Measurements from ENCODE around the gene PIGK.

Gene PIGK

DNA sequence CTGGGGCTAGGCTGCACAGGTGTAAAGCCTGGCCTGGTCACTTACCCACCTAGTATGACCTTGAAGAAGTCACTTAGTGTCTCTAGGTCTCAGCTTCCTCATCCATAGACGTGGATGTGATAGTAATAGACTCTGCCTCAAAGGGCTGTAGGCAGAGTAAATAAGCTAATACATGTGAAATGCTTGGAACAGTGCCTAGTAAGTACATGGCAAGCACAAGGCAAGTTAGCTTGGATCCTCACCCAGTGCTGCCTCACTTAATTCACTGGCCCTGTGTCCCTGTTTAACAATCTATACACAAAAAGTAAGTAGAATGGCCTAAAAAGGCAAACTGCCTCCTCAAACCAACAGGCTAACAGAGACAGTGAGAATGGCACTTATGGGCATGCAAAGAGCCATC is 167.8 kb downstream of the PIGK start:
- Mint-ChIP-seq H3K4me3 (no peak overlapping the region), H3K27ac (no peak overlapping the region), H3K27me3 (peaks cover 1% of the 10 kb centered on the region), H3K4me1 (peaks cover 19% of the 10 kb centered on the region), H3K9me3 (no peaks in the 10 kb centered on the region), H3K36me3 (ENCODE audit: low read depth) (no peaks in the 10 kb centered on the region)
- DNase-seq (no peak), ATAC-seq (no peak)

DNA sequence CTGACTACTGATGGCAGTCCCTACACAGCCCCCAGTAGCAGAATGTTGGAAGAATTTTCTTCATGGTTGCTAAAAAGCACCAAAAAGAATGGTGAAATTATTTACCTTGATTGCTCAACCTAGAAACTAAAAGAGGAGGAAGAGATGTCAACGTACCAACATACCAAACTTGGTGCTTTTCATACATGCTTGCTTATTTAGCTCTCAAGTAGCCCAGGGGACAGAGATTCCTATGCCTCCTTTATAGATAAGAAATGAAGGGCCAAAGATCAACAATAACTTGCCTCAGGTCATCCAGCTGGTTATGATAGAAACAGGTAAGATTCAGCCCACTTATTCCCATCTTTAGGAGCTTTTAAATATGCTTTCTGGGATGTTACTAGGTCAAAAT is 170.6 kb downstream of the PIGK start:
- Mint-ChIP-seq H3K27ac (no peak overlapping the region), H3K9me3 (no peaks in the 10 kb centered on the region), H3K27me3 (no peaks in the 10 kb centered on the region), H3K4me1 (peaks cover 20% of the 10 kb centered on the region), H3K4me3 (no peak overlapping the region), H3K36me3 (ENCODE audit: low read depth) (no peaks in the 10 kb centered on the region)
- DNase-seq (no peak), ATAC-seq (no peak)

DNA sequence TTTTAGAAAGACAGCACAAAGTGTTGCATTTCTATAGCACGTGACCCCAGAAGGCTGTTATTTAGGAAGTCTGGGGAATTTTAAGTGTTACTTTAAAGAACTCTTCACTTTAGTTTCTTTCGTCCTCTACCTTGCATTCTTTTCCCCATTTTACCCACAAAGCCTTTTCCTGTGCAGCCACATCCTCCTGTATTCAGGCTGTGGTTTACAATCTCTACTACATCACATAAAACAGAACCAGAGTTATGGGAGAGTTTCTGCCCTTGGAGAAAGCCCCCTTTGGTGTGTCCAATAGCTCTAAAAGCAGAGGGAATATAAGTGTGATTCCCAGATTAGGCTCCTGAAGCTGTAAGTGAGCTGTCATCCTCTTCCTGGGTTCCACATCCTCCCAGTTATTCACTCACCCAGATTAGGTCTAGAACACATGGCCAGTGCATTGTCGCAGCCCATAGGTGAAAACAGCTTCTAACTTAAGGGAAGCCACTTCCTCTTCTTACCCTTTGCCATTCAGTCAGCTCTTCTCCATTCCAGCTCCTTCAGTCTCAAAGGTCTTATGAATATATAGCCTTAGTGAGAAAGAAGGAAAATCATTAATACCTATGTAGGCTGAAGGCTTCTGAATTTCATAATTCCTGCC is 171.1 kb downstream of the PIGK start:
- DNase-seq: no peak
- ATAC-seq: no peak
- Mint-ChIP-seq H3K36me3 (ENCODE audit: low read depth) (no peaks in the 10 kb centered on the region), H3K4me3 (no peak overlapping the region), H3K27me3 (no peaks in the 10 kb centered on the region), H3K27ac (no peak overlapping the region), H3K9me3 (no peaks in the 10 kb centered on the region), H3K4me1 (peaks cover 20% of the 10 kb centered on the region)

DNA sequence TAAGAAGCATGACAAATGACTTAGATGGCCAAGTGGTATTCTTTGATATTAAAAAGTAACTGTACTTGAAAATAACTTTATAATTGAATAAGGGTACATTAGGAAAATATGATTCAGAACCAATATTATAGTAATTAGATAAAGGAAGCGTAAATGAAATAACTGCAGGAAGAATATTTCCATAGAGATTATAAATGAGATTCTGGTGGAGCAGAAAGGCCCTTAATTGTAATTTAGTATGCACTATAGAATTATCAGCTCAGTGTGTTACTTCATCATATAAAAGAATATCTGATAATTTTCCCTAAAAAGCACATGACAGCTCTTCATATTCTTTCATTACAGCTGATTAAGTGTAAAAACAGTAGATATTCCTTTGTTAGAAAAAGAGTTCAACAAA is 171.7 kb downstream of the PIGK start:
- H3K4me3 Mint-ChIP-seq: no peak overlapping the region
- no peak overlapping the region for H3K27ac Mint-ChIP-seq
- ATAC-seq (no peak), DNase-seq (no peak)
- H3K36me3 Mint-ChIP-seq (ENCODE audit: low read depth): no peaks in the 10 kb centered on the region
- peaks cover 20% of the 10 kb centered on the region for H3K4me1 Mint-ChIP-seq
- H3K9me3 Mint-ChIP-seq: no peaks in the 10 kb centered on the region
- no peaks in the 10 kb centered on the region for H3K27me3 Mint-ChIP-seq

DNA sequence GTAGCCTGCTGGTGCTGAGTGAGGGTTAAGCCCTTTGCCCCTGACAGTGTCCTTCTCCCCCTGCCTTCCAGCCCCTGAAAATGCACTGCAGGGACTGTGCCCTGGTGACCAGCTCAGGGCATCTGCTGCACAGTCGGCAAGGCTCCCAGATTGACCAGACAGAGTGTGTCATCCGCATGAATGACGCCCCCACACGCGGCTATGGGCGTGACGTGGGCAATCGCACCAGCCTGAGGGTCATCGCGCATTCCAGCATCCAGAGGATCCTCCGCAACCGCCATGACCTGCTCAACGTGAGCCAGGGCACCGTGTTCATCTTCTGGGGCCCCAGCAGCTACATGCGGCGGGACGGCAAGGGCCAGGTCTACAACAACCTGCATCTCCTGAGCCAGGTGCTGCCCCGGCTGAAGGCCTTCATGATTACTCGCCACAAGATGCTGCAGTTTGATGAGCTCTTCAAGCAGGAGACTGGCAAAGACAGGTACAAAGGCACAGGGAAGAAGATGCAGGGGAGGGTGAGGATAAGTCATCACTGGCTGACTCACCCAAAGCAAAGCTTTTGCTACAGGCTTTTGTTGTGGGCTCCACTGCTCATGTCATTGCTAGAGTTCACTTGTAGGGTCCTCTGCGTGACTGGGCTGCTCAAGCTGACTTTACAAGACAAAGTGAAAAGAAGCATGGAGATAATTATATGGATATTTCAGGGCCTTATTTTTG is 174.9 kb downstream of the PIGK start:
- ATAC-seq (peak; percentile 66), DNase-seq (no peak)
- no peaks in the 10 kb centered on the region for H3K27me3 Mint-ChIP-seq
- H3K9me3 Mint-ChIP-seq: no peaks in the 10 kb centered on the region
- no peak overlapping the region for H3K27ac Mint-ChIP-seq
- peaks cover 20% of the 10 kb centered on the region for H3K4me1 Mint-ChIP-seq
- no peaks in the 10 kb centered on the region for H3K36me3 Mint-ChIP-seq (ENCODE audit: low read depth)
- H3K4me3 Mint-ChIP-seq: no peak overlapping the region

DNA sequence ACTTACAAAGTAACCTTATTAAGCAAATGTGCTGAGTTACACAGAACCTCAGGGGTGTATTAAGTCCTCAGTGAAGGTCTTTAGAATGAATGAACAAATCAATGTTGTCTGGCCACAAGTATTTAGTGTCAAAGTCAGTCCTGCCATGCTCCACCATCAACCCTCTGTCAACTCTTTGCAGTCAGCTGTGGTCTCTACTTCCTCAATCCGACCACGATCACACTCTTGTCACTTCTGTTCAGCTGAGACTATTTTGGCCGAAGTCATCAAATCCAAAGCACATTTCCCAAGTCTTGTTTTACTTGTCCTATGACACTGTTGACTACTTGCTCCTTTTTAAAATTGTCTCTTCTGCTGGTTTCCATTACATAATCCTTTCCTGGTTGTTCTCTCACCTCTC is 178.4 kb downstream of the PIGK start:
- no peaks in the 10 kb centered on the region for H3K4me1 Mint-ChIP-seq
- H3K9me3 Mint-ChIP-seq: peaks cover 7% of the 10 kb centered on the region
- no peaks in the 10 kb centered on the region for H3K36me3 Mint-ChIP-seq (ENCODE audit: low read depth)
- no peak for DNase-seq
- no peak overlapping the region for H3K4me3 Mint-ChIP-seq
- no peak overlapping the region for H3K27ac Mint-ChIP-seq
- no peak for ATAC-seq
- no peaks in the 10 kb centered on the region for H3K27me3 Mint-ChIP-seq

DNA sequence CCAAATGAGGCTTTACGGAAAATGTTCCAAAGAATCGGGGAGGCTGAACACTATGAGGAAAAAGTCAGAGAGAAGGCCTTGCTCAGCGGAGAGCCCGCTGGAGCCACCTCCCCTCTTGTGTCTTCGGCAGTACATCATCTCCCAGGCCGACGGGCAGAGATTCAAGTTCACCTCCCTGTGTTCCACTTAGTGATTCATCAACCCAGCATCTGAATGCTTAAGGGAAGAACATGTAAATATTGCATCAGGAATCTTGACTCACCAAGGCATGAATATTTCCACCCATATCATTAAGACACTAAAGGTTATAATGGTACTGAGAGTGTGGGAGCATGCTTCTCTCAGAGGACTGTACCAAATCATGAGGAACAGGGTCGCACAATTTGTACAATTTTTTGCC is 179.5 kb downstream of the PIGK start:
- H3K4me3 Mint-ChIP-seq: no peak overlapping the region
- DNase-seq (no peak), ATAC-seq (no peak)
- no peaks in the 10 kb centered on the region for H3K4me1 Mint-ChIP-seq
- no peak overlapping the region for H3K27ac Mint-ChIP-seq
- no peaks in the 10 kb centered on the region for H3K36me3 Mint-ChIP-seq (ENCODE audit: low read depth)
- peaks cover 7% of the 10 kb centered on the region for H3K9me3 Mint-ChIP-seq
- no peaks in the 10 kb centered on the region for H3K27me3 Mint-ChIP-seq

DNA sequence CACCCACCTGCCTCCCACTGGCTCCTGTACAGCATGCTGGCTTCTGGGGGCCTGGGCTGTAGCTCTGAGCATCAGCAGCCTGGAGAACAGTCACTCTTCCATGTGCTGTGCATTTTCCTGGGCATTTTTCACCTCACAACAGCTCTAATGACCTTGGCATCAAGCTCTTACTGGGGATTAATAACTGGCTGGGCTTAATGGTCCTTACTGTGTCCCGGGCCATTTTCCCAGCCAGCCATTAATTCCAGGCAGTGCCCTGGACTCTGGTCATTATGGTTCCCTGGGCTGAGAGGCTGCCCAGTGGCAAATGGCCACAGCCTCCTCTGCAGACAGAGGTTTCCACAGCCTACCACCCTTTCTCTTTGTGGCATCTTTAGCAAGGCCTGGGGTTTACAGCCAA is 180.1 kb downstream of the PIGK start:
- Mint-ChIP-seq H3K36me3 (ENCODE audit: low read depth) (no peaks in the 10 kb centered on the region), H3K9me3 (peaks cover 7% of the 10 kb centered on the region), H3K4me3 (no peak overlapping the region), H3K27me3 (no peaks in the 10 kb centered on the region), H3K27ac (no peak overlapping the region), H3K4me1 (no peaks in the 10 kb centered on the region)
- ATAC-seq (no peak), DNase-seq (no peak)

Measured in activated naive CD8-positive, alpha-beta T cell treated with anti-CD3 and anti-CD28 coated beads, Interleukin-2, amount 50 U/mL, for 24 hours (primary cell).